Naive B cell (primary cell): ENCODE data around the gene CAPN8. TPM values are rescaled to one million over a fixed set of nuclear protein-coding genes. Genes with fewer than 3 reads are reported as not detected.
A peak's percentile ranks its signal among the peaks of the same experiment; 100 is the strongest.

Source experiments
- ATAC-seq, 2 donors: fragments of 150-1000 bp; cut with Tn5 transposase; 2 replicates each; pipeline ENCODE4 v1.10.0; 2021; ENCODE audit warnings: low read depth in 2 of 2, mild to moderate bottlenecking in 2 of 2, moderate library complexity in 2 of 2
- DNase-seq: peaks from one replicate; pipeline ENCODE4 v3.0.0; 2022
- H3K27ac Mint-ChIP-seq, 6 donors: one replicate each; pipeline ENCODE4 v1.8.0; 2020 to 2022; ENCODE audit warnings: mild to moderate bottlenecking in 6 of 6, mixed read lengths in 6 of 6, moderate library complexity in 5 of 6, inconsistent platforms in 2 of 6
- H3K27me3 Mint-ChIP-seq, 3 donors: one replicate each; pipeline ENCODE4 v1.8.0; 2021 to 2022; ENCODE audit warnings: mixed read lengths in 3 of 3, mild to moderate bottlenecking in 1 of 3
- H3K36me3 Mint-ChIP-seq, 2 donors: one replicate each; pipeline ENCODE4 v1.8.0; 2020 to 2022; ENCODE audit warnings: mixed read lengths in 2 of 2, inconsistent platforms in 1 of 2, mild to moderate bottlenecking in 1 of 2
- H3K4me1 Mint-ChIP-seq, 3 donors: one replicate each; pipeline ENCODE4 v1.8.0; 2020 to 2022; ENCODE audit warnings: mixed read lengths in 3 of 3, inconsistent platforms in 1 of 3, mild to moderate bottlenecking in 1 of 3, moderate library complexity in 1 of 3
- H3K4me3 Mint-ChIP-seq, 8 donors: one replicate each; pipeline ENCODE4 v1.8.0; 2020 to 2022; ENCODE audit warnings: mild to moderate bottlenecking in 8 of 8, mixed read lengths in 8 of 8, moderate library complexity in 8 of 8, inconsistent platforms in 2 of 8
- H3K9me3 Mint-ChIP-seq, 7 donors: one replicate each; pipeline ENCODE4 v1.8.0; 2020 to 2022; ENCODE audit warnings: mixed read lengths in 7 of 7, mild to moderate bottlenecking in 5 of 7, inconsistent platforms in 2 of 7, moderate library complexity in 1 of 7
- polyA plus RNA-seq, 6 donors: library from polyadenylated mRNA; unstranded; fragments of 300-500 nt; fragmentation: Illumina TruSeq; gene quantifications; one replicate each; pipeline ENCODE4 v1.2.3, GENCODE V29; 2021; ENCODE audit warnings: low read depth in 6 of 6

Gene CAPN8
- polyA plus RNA-seq, 6 donors from 2014 or later, result not detected

DNA sequence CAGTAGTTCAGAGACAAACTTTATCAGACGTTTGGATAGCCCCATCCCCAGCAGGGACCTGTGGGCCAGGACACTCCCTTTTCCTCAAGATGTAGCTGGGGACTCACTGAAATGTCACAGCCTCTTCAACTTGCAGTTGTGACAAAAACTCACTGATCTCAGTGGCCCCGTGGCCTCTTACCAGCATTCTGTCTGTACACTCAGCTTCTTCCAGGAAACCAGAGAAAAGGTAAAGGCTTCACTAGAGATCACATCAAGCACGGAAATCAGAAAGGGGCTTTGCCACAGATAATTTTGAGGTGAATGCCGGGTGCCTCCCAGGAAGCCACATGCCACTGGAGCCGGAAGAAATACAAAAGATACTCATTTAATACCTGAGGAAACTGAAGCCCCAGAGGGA lies 150.1 kb downstream of the CAPN8 start:
- Mint-ChIP-seq H3K4me1 (no peaks in the 10 kb centered on the region), H3K4me3 (no peak overlapping the region), H3K27me3 (peaks cover 6 to 30% (median 23%) of the 10 kb centered on the region in 3 donors), H3K36me3 (no peaks in the 10 kb centered on the region), H3K9me3 (peaks cover 4 to 24% (median 11%) of the 10 kb centered on the region in 7 donors), H3K27ac (no peak overlapping the region)
- no peak for ATAC-seq
- no peak for DNase-seq

DNA sequence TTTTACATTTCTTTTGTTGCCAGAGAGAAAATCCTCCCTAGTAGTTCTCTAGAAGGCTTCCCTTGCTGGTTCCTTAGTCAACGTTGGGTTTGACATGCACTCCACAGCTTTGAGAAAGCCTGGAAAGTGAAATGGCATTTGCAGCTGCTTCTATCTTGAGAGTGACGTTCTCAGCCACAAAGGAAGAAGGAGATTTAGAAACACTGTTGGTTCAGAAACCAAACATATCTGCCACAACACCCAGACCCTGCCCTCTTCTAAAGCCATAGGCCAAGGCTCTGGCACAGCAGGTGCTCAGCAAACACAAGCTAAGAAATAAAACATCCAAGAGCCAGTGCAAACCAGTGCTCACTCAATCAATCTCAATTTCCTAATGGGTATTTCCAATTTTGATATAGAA lies 150.9 kb downstream of the CAPN8 start:
- H3K27me3 Mint-ChIP-seq, result peaks cover 6 to 25% (median 24%) of the 10 kb centered on the region in 3 donors
- ATAC-seq, result no peak
- H3K36me3 Mint-ChIP-seq, result no peaks in the 10 kb centered on the region
- DNase-seq, result no peak
- H3K27ac Mint-ChIP-seq, result no peak overlapping the region
- no peak overlapping the region for H3K4me3 Mint-ChIP-seq
- H3K9me3 Mint-ChIP-seq, result peaks cover 5 to 23% (median 13%) of the 10 kb centered on the region in 7 donors
- no peaks in the 10 kb centered on the region for H3K4me1 Mint-ChIP-seq

DNA sequence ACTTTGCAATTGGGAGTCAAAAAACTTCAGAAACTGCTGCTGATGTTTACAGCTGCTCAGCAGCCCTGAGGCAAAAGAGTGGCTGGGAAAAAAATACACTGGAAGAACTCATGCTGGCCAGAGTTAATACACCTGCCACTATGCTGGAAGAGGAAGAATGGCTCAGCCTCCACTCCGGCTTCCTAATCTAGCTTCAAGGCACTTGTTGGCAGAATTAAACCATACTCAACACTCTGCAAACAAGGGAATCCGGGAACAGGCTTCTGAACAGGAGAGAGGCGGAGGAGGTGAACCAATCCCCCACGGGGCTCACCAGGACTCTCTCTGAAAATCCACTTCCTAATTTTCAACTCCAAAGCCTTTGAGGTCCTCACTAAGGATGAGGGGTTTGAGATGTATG lies 152.2 kb downstream of the CAPN8 start:
- Mint-ChIP-seq H3K27ac (no peak overlapping the region), H3K4me3 (no peak overlapping the region), H3K9me3 (peaks cover 5 to 12% (median 10%) of the 10 kb centered on the region in 7 donors)

DNA sequence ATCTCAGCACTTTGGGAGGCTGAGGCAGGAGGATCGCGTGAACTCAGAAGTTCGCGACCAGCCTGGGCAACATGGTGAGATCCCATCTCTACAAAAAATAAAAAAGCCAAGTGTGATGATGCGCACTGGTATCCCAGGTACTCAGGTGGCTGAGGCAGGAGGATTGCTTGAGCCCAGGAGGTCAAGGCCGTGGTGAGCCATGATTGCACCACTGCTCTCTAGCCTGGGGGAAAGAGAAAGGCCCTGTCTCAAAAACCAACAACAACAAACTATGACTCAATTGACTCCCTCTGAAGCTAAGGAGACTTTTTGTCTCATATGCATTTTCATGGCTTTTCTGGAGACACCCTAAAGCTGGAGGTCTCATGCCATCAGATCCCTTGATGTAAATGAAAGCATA lies 153.4 kb downstream of the CAPN8 start:
- Mint-ChIP-seq H3K4me1 (peaks cover 0 to 6% (median 0%) of the 10 kb centered on the region in 3 donors), H3K27ac (no peak overlapping the region), H3K36me3 (no peaks in the 10 kb centered on the region), H3K4me3 (no peak overlapping the region), H3K9me3 (peaks cover 5 to 12% (median 10%) of the 10 kb centered on the region in 7 donors), H3K27me3 (peaks cover 6 to 38% (median 20%) of the 10 kb centered on the region in 3 donors)
- ATAC-seq (no peak), DNase-seq (no peak)

More for the DNA sequence above, 152.2 kb downstream of the CAPN8 start:
- no peak for ATAC-seq
- no peak for DNase-seq
- peaks cover 6 to 34% (median 27%) of the 10 kb centered on the region in 3 donors for H3K27me3 Mint-ChIP-seq
- H3K4me1 Mint-ChIP-seq, result peaks cover 0 to 6% (median 0%) of the 10 kb centered on the region in 3 donors
- no peaks in the 10 kb centered on the region for H3K36me3 Mint-ChIP-seq

- peaks cover 0 to 6% (median 0%) of the 10 kb centered on the region in 3 donors for H3K4me1 Mint-ChIP-seq
- H3K27ac Mint-ChIP-seq, result no peak overlapping the region
- no peaks in the 10 kb centered on the region for H3K36me3 Mint-ChIP-seq
- peaks cover 5 to 12% (median 10%) of the 10 kb centered on the region in 7 donors for H3K9me3 Mint-ChIP-seq
- DNase-seq (no peak), ATAC-seq (no peak)
- peaks cover 0 to 22% (median 10%) of the 10 kb centered on the region in 3 donors for H3K27me3 Mint-ChIP-seq
- H3K4me3 Mint-ChIP-seq, result no peak overlapping the region
Observed at GRCh38 chr1:223508796-223509195, 156.7 kb downstream of the CAPN8 start.

GRCh38 chr1:223504741-223505140 lies 160.8 kb downstream of the CAPN8 start:
- ATAC-seq, result no peak
- Mint-ChIP-seq H3K9me3 (peaks cover 0 to 8% (median under 1%) of the 10 kb centered on the region in 7 donors), H3K4me3 (no peak overlapping the region), H3K27me3 (peaks cover 0 to 27% (median 7%) of the 10 kb centered on the region in 3 donors), H3K4me1 (peaks cover 0 to 6% (median 0%) of the 10 kb centered on the region in 3 donors), H3K36me3 (no peaks in the 10 kb centered on the region), H3K27ac (no peak overlapping the region)
- DNase-seq, result no peak

- no peaks in the 10 kb centered on the region for H3K4me1 Mint-ChIP-seq
- H3K36me3 Mint-ChIP-seq, result no peaks in the 10 kb centered on the region
- no peak for DNase-seq
- H3K27ac Mint-ChIP-seq, result no peak overlapping the region
- no peak overlapping the region for H3K4me3 Mint-ChIP-seq
- H3K27me3 Mint-ChIP-seq, result peaks cover 2 to 22% (median 5%) of the 10 kb centered on the region in 3 donors
- peaks cover 0 to 4% (median 0%) of the 10 kb centered on the region in 7 donors for H3K9me3 Mint-ChIP-seq
- ATAC-seq, result no peak
Observed at GRCh38 chr1:223503348-223503747, 162.2 kb downstream of the CAPN8 start.

DNA sequence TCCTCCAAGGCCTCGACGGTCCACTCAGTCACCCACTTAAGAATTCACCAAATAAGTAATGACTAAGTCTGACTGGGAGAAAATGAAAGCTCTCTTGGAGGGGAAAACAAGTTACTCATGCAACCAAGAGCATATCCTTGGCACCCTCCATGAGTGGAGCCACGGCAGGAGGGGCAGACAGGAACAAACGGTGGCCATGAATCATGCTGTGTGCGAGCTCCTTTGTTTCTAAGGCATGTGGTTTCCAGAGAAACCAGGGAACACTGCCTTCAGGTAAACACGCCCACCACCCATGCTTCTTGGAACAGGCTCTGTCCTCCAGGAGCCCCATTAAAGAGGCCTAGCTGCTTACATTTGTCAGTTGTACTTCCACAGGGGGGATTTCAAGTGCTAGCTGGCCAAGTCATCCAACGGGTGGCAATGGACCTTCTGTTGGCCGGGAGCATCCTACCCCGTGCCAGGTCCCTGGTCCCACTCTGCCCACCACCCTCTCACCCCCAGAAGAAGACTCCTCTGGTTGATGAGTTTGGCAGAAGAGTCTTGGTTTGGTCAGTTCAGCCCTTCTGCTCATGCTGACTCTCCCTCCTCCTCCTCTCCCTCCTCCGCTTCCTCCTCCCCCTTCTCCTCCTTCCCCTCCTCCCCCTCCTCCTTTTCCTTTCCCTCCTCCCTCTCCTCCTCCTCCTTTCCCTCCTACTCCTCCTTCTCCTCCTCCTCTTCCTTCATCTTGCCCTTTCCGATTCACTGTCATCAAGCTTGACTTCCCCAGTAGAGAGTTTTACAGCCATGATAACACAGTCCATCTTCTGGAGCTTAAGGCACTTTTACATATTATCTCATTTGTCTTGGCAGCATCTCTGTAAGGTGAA lies 164.7 kb downstream of the CAPN8 start:
- H3K4me1 Mint-ChIP-seq, result no peaks in the 10 kb centered on the region
- H3K27ac Mint-ChIP-seq, result no peak overlapping the region
- peaks cover 4 to 22% (median 5%) of the 10 kb centered on the region in 3 donors for H3K27me3 Mint-ChIP-seq
- no peak for DNase-seq
- peaks cover 0 to 7% (median 0%) of the 10 kb centered on the region in 7 donors for H3K9me3 Mint-ChIP-seq
- no peak for ATAC-seq
- H3K4me3 Mint-ChIP-seq, result no peak overlapping the region
- H3K36me3 Mint-ChIP-seq, result no peaks in the 10 kb centered on the region

DNA sequence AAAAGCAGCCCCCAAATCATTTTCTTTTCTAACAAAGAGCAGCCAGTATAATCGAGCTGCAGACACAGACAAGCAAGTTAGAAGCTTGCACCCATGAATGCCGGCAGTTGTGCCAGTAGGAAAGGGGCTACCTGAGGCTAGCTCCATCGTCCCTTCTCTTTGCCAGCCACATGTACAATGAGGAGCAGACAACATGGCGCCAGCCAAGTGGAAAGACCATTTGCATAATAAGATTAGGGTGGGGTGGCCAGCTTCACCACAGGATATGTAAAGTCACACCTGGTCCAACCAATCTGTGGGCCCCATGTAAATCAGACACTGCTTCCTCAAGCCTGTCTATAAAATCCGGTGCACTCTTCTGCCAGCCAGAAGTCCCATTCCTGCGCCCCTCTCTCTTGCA lies 168.6 kb downstream of the CAPN8 start:
- DNase-seq, result no peak

GRCh38 chr1:223494926-223495645 lies 170.4 kb downstream of the CAPN8 start:
- no peak overlapping the region for H3K27ac Mint-ChIP-seq

More for the DNA sequence above, 168.6 kb downstream of the CAPN8 start:
- no peaks in the 10 kb centered on the region for H3K4me1 Mint-ChIP-seq
- H3K9me3 Mint-ChIP-seq, result peaks cover 0 to 11% (median 0%) of the 10 kb centered on the region in 7 donors
- H3K36me3 Mint-ChIP-seq, result no peaks in the 10 kb centered on the region
- no peak for ATAC-seq
- H3K27me3 Mint-ChIP-seq, result peaks cover 8 to 22% (median 10%) of the 10 kb centered on the region in 3 donors
- no peak overlapping the region for H3K4me3 Mint-ChIP-seq
- H3K27ac Mint-ChIP-seq, result no peak overlapping the region

DNA sequence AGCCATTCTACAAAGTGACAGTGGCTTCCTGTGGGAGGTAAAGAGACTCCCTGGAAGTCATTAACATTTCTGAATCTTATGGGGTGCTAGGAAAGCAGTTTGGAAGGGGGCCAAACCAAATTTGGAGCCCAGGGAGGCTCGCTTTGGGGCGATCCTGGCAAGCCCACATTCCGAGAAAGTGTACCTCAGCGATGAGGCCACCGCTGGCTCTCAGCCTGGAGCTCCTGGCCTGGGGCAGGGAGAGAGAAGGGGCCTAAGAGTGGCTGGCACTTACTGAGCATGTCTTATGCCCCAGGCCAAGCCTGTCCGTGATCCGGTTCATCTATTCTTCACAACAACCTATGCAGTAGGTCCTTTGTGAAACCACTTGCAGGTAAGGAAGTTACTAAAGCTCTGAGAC lies 173.5 kb downstream of the CAPN8 start:
- H3K4me1 Mint-ChIP-seq, result no peaks in the 10 kb centered on the region
- DNase-seq, result no peak
- H3K4me3 Mint-ChIP-seq, result no peak overlapping the region
- peaks cover under 1 to 16% (median 4%) of the 10 kb centered on the region in 3 donors for H3K27me3 Mint-ChIP-seq
- peaks cover 0 to 4% (median 0%) of the 10 kb centered on the region in 7 donors for H3K9me3 Mint-ChIP-seq
- ATAC-seq, result no peak
- H3K36me3 Mint-ChIP-seq, result no peaks in the 10 kb centered on the region
- no peak overlapping the region for H3K27ac Mint-ChIP-seq

More at GRCh38 chr1:223494926-223495645, 170.4 kb downstream of the CAPN8 start:
- Mint-ChIP-seq H3K27me3 (peaks cover 8 to 14% (median 10%) of the 10 kb centered on the region in 3 donors), H3K36me3 (no peaks in the 10 kb centered on the region), H3K9me3 (peaks cover 0 to 11% (median 0%) of the 10 kb centered on the region in 7 donors), H3K4me3 (peak overlapping the region in 1 of 8 donors; percentile 45), H3K4me1 (no peaks in the 10 kb centered on the region)
- DNase-seq (no peak), ATAC-seq (no peak)
